Ascending aorta (tissue), 2 donors: ENCODE results near the gene YPEL2. TPM values are rescaled to one million over a fixed set of nuclear protein-coding genes. Genes with fewer than 3 reads are reported as not detected.
"Not testable (repeated sequence)": the region's sequence is repeated elsewhere in the genome, so short reads cannot be mapped to it uniquely, and the experiment has no call there.

Experiments used
- DNase-seq, 2 donors: peaks; one replicate each; pipeline ENCODE4 v3.0.0-alpha.2; 2019; ENCODE audit warnings: low spot score in 2 of 2
- H3K27ac ChIP-seq, 2 donors: fragments of 200-600 bp; sonication (generic); one replicate each; pipeline ENCODE4 v1.5.1; 2016 to 2017; ENCODE audit warnings: mild to moderate bottlenecking in 1 of 2
- H3K27me3 ChIP-seq: fragments of 200-600 bp; sonication (generic); one replicate; pipeline ENCODE4 v1.5.1; 2017
- H3K36me3 ChIP-seq, 2 donors: fragments of 200-600 bp; sonication (generic); one replicate each; pipeline ENCODE4 v1.5.1; 2016
- H3K4me1 ChIP-seq, 2 donors: fragments of 200-600 bp; sonication (generic); one replicate each; pipeline ENCODE4 v1.5.1; 2016 to 2017; ENCODE audit warnings: mild to moderate bottlenecking in 1 of 2
- H3K4me3 ChIP-seq, 2 donors: fragments of 200-600 bp; sonication (generic); one replicate each; pipeline ENCODE4 v1.5.1; 2016 to 2017; ENCODE audit warnings: mild to moderate bottlenecking in 1 of 2
- H3K9me3 ChIP-seq, 2 donors: fragments of 200-600 bp; sonication (generic); one replicate each; pipeline ENCODE4 v1.5.1; 2016
- intact Hi-C: fragments of 100-400 bp; cut with DNase I; formaldehyde crosslinking; loops from one replicate; pipeline ENCODE4 v1.15.1; 2023
- total RNA-seq: library from RNA; depleted of rRNA; stranded (reverse); fragments of >200 nt; gene quantifications from one replicate; pipeline ENCODE4 v1.1.0, GENCODE V29; 2016
- TF ChIP-seq, protein P1 (sequence below), 3 experiments: fragments of 200-600 bp in 2 of 3; fragments of 450-650 bp in 1 of 3; sonication (generic) in 2 of 3; IDR thresholded peaks; one replicate each; pipeline ENCODE4 v1.5.1; 2016 to 2019; ENCODE audit warnings: antibody characterized with exemption in 3 of 3, mild to moderate bottlenecking in 1 of 3, moderate library complexity in 1 of 3

YPEL2 gene, protein sequence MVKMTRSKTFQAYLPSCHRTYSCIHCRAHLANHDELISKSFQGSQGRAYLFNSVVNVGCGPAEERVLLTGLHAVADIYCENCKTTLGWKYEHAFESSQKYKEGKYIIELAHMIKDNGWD
- 10.5 TPM for total RNA-seq

DNA sequence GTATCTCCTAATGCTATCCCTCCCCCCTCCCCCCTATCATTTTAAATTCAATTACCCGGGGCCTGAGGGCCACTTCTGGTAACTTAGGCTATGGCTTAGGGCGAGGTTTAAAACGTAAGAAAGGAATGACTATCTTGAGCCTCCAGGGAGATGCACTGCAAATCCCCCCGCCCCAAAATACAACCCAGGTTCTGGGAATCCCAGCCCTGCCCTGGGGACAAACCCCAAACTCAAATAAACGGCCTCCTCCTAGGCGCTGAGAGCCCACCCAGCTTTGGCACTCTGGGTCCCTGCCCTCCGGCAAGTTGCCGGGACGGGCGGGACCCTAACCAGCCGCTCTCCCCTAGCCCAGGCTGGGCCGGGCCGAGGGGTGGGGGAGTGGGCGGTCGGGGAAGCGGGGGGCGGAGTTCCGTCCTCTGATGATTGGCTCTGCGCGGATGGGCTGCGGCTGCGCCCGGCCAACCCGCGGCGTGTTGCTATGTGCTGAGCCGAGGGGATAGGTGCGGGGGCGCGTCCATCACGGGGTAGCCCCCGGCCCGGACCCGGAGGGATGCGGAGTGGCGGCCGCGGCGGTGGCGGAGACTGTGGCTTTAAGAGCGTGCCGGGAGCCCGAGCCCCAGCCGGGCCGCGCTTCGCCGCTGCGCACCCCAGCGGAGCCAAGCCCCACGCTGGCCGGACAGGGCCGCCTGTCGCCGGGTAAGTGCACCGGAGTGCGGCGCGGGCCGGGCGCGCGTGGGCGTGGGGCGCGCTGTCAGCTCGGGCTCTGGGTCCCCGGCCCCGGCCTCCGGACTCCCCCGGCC, at the start of gene YPEL2:
TSS of gene YPEL2 (plus strand) at position 527 of the 800 bp plus-strand sequence. CDS start 21,755 bp downstream, outside the sequence.
- intact Hi-C loops, result loop anchor here (2.0 to 5.0 kb wide), 3 partner anchors 35 to 236 kb away; partner anchors contain the start of gene DHX40
- H3K27me3 ChIP-seq, result no peaks in the 10 kb centered on the region
- peak; percentile 87 to 97 for DNase-seq
- peaks cover 14 to 51% of the 10 kb centered on the region in 2 donors for H3K4me1 ChIP-seq
- no peaks in the 10 kb centered on the region for H3K36me3 ChIP-seq
- peak within 1 kb of the TSS; percentile 85 to 99 for H3K4me3 ChIP-seq
- H3K9me3 ChIP-seq, result no peaks in the 10 kb centered on the region
- TF ChIP-seq, protein P1, sequence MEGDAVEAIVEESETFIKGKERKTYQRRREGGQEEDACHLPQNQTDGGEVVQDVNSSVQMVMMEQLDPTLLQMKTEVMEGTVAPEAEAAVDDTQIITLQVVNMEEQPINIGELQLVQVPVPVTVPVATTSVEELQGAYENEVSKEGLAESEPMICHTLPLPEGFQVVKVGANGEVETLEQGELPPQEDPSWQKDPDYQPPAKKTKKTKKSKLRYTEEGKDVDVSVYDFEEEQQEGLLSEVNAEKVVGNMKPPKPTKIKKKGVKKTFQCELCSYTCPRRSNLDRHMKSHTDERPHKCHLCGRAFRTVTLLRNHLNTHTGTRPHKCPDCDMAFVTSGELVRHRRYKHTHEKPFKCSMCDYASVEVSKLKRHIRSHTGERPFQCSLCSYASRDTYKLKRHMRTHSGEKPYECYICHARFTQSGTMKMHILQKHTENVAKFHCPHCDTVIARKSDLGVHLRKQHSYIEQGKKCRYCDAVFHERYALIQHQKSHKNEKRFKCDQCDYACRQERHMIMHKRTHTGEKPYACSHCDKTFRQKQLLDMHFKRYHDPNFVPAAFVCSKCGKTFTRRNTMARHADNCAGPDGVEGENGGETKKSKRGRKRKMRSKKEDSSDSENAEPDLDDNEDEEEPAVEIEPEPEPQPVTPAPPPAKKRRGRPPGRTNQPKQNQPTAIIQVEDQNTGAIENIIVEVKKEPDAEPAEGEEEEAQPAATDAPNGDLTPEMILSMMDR (IDR thresholded peaks at IDR 0.05), result no peak
- H3K27ac ChIP-seq, result peak within 1 kb of the TSS; percentile 97 to 99

DNA sequence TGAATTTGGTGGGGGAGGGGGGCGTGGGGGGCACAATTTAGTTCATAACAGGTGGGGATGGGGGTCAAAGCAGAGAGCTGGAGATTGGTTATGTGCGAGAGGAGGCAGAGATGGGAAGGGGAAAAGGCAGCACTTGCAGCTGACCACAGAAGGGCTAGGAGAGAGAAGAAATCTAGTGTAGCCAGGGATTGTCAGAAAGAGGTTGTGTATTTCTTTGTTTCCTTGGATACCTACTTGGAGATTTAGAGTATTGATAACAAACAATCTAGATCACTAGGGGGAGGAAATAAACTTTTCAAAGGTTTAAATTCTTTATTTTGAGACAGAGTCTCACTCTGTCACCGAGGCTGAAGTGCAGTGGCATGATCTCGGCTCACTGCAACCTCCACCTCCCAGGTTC, 47.1 kb upstream of the YPEL2 start:
- Histone ChIP-seq H3K9me3 (no peaks in the 10 kb centered on the region), H3K27ac (no peak overlapping the region), H3K4me1 (no peaks in the 10 kb centered on the region), H3K36me3 (no peaks in the 10 kb centered on the region), H3K4me3 (no peak overlapping the region), H3K27me3 (no peaks in the 10 kb centered on the region)
- intact Hi-C loops, result no loop called here
- TF ChIP-seq, protein P1 (IDR thresholded peaks at IDR 0.05), result no peak
- DNase-seq, result no peak

DNA sequence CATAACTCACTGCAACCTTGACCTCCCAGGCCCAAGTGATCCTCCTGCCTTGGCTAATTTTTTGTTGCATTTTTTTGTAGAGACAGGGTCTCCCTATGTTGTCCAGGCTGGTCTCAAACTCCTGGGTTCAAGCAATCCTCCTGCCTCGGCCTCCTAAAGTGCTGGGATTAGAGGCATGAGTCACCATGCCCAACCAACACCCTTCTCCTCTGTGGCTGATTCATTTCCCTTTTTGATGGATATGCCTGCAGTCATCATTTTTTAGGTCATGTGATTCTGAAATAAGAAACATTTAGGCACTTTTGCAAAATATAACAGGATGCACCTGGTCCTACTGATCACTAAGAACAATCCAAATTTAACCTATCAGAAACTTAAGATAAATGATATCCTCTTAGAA, 44.0 kb upstream of the YPEL2 start:
- Histone ChIP-seq H3K9me3 (no peaks in the 10 kb centered on the region), H3K4me3 (no peak overlapping the region), H3K36me3 (no peaks in the 10 kb centered on the region), H3K27me3 (no peaks in the 10 kb centered on the region), H3K27ac (no peak overlapping the region), H3K4me1 (no peaks in the 10 kb centered on the region)
- no peak for DNase-seq
- intact Hi-C loops, result no loop called here
- TF ChIP-seq, protein P1 (IDR thresholded peaks at IDR 0.05), result no peak

DNA sequence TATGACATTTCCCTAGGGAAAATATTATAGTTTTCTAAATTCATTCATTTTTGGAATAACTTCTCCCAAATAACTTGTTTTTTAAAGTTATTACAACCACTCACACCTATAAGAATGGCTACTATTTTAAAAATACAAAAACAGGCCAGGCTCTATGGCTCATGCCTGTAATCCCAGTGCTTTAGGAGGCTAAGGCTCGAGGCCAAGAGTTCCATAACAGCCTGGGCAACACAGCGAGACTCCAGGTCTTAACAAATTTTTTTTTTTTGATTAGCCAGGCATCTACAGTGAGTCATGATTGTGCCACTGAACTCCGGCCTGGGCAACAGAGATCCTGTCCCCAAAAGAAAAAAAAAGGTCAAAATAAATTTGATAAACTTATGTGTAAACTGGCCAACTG, 43.6 kb upstream of the YPEL2 start:
- DNase-seq, result no peak
- no peaks in the 10 kb centered on the region for H3K4me1 ChIP-seq
- intact Hi-C loops, result no loop called here
- TF ChIP-seq, protein P1 (IDR thresholded peaks at IDR 0.05), result no peak
- H3K36me3 ChIP-seq, result no peaks in the 10 kb centered on the region
- H3K9me3 ChIP-seq, result no peaks in the 10 kb centered on the region
- no peak overlapping the region for H3K27ac ChIP-seq
- H3K27me3 ChIP-seq, result no peaks in the 10 kb centered on the region
- H3K4me3 ChIP-seq, result no peak overlapping the region

DNA sequence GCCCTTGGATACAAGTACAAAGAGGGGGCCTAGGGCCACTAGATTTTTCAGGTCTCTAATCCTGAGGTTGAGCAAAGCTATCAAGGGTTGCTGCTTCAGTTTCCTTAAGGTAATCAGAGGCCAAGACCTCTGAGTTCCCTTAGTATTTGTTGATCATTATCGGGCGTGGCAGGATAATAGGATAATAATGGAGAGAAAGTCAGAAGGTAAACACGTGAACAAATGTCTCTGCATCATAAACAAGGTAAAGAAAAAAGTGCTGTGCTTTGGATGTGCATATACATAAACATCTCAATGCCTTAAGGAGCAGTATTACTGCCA, 41.5 kb upstream of the YPEL2 start:
- no peaks in the 10 kb centered on the region for H3K4me1 ChIP-seq
- intact Hi-C loops, result no loop called here
- H3K36me3 ChIP-seq, result no peaks in the 10 kb centered on the region
- no peaks in the 10 kb centered on the region for H3K9me3 ChIP-seq
- H3K27ac ChIP-seq, result no peak overlapping the region
- H3K4me3 ChIP-seq, result no peak overlapping the region
- no peaks in the 10 kb centered on the region for H3K27me3 ChIP-seq
- TF ChIP-seq, protein P1 (IDR thresholded peaks at IDR 0.05), result no peak
- DNase-seq, result no peak

DNA sequence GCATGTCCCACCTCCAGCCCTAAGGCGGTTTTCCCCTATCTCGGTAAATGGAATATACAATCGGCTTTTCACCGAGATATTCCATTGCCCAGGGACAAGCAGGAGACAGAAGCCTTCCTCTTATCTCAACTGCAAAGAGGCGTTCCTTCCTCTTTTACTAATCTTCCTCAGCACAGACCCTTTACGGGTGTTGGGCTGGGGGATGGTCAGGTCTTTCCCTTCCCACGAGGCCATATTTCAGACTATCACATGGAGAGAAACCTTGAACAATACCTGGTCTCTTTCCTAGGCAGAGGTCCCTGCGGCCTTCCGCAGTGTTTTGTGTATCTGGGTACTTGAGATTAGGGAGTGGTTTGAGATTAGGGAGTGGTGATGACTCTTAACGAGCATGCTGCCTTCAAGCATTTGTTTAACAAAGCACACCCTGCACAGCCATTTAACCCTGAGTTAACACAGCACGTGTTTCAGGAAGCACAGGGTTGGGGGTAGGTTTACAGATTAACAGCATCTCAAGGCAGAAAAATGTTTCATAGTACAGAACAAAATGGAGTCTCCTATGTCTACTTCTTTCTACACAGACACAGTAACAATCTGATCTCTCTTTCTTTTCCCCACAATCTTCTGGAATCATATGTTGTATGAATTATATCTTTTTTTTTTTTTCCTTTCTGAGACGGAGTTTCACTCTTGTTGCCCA, 41.0 kb upstream of the YPEL2 start:
- H3K27ac ChIP-seq, H3K27me3 ChIP-seq, H3K4me3 ChIP-seq, H3K36me3 ChIP-seq, intact Hi-C loops, H3K4me1 ChIP-seq, H3K9me3 ChIP-seq, DNase-seq: not testable (repeated sequence)
